Activated naive CD8-positive, alpha-beta T cell treated with anti-CD3 and anti-CD28 coated beads, Interleukin-2, amount 50 U/mL, for 24 hours (primary cell): ENCODE data around the gene LRRC32.

ENCODE experiments used
- ATAC-seq: fragments of 150-1000 bp; cut with Tn5 transposase; one replicate; pipeline ENCODE4 v1.10.0; 2021
- DNase-seq: peaks from one replicate; pipeline ENCODE4 v3.0.0; 2021
- H3K27ac Mint-ChIP-seq: one replicate; pipeline ENCODE4 v1.8.0; 2021; ENCODE audit warnings: mild to moderate bottlenecking, mixed read lengths
- H3K27me3 Mint-ChIP-seq: one replicate; pipeline ENCODE4 v1.8.0; 2021; ENCODE audit warnings: mixed read lengths
- H3K36me3 Mint-ChIP-seq: one replicate; pipeline ENCODE4 v1.8.0; 2021; ENCODE audit warnings: low read depth, mixed read lengths
- H3K4me1 Mint-ChIP-seq: one replicate; pipeline ENCODE4 v1.8.0; 2021; ENCODE audit warnings: mixed read lengths
- H3K4me3 Mint-ChIP-seq: one replicate; pipeline ENCODE4 v1.8.0; 2021; ENCODE audit warnings: mild to moderate bottlenecking, moderate library complexity, mixed read lengths
- H3K9me3 Mint-ChIP-seq: one replicate; pipeline ENCODE4 v1.8.0; 2021; ENCODE audit warnings: mixed read lengths

LRRC32 gene

GRCh38 chr11:76704171-76704948 is 33.8 kb upstream of the LRRC32 start:
- Mint-ChIP-seq H3K27me3 (peaks cover 2% of the 10 kb centered on the region), H3K9me3 (peaks cover 9% of the 10 kb centered on the region), H3K36me3 (no peaks in the 10 kb centered on the region), H3K4me1 (peaks cover 12% of the 10 kb centered on the region), H3K4me3 (no peak overlapping the region), H3K27ac (no peak overlapping the region)
- no peak for DNase-seq
- no peak for ATAC-seq

DNA sequence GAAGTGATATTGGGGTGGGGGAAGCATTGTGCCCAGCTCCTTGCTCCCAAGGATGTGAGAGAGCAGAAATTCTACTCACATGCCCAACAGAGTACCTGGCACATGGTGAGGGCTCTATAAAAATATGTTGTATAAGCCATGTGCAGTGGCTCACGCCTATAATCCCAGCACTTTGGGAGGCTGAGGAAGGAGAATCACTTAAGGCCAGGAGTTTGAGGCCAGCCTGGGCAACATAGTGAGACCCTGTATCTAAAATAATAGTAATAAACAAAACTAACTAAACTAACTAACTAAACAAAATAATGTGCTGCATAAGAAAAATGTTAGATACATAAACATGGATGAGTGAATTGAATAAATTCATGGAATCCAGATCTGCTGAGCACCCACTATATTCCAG is 33.2 kb upstream of the LRRC32 start:
- Mint-ChIP-seq H3K36me3 (no peaks in the 10 kb centered on the region), H3K4me1 (peaks cover 12% of the 10 kb centered on the region), H3K27me3 (peaks cover 2% of the 10 kb centered on the region), H3K4me3 (no peak overlapping the region), H3K27ac (no peak overlapping the region), H3K9me3 (peaks cover 9% of the 10 kb centered on the region)
- no peak for ATAC-seq
- DNase-seq, result no peak

- H3K9me3 Mint-ChIP-seq, result peaks cover 9% of the 10 kb centered on the region
- H3K36me3 Mint-ChIP-seq, result no peaks in the 10 kb centered on the region
- DNase-seq (no peak), ATAC-seq (no peak)
- peaks cover 8% of the 10 kb centered on the region for H3K27me3 Mint-ChIP-seq
- no peak overlapping the region for H3K27ac Mint-ChIP-seq
- peaks cover 12% of the 10 kb centered on the region for H3K4me1 Mint-ChIP-seq
- H3K4me3 Mint-ChIP-seq, result no peak overlapping the region
Observed at GRCh38 chr11:76702336-76703128, 32.0 kb upstream of the LRRC32 start.

- H3K36me3 Mint-ChIP-seq, result no peaks in the 10 kb centered on the region
- H3K27ac Mint-ChIP-seq, result no peak overlapping the region
- peaks cover 12% of the 10 kb centered on the region for H3K4me1 Mint-ChIP-seq
- peaks cover 8% of the 10 kb centered on the region for H3K27me3 Mint-ChIP-seq
- H3K9me3 Mint-ChIP-seq, result peaks cover 9% of the 10 kb centered on the region
- H3K4me3 Mint-ChIP-seq, result no peak overlapping the region
- ATAC-seq (no peak), DNase-seq (no peak)
Observed at GRCh38 chr11:76701294-76702040, 30.9 kb upstream of the LRRC32 start.

DNA sequence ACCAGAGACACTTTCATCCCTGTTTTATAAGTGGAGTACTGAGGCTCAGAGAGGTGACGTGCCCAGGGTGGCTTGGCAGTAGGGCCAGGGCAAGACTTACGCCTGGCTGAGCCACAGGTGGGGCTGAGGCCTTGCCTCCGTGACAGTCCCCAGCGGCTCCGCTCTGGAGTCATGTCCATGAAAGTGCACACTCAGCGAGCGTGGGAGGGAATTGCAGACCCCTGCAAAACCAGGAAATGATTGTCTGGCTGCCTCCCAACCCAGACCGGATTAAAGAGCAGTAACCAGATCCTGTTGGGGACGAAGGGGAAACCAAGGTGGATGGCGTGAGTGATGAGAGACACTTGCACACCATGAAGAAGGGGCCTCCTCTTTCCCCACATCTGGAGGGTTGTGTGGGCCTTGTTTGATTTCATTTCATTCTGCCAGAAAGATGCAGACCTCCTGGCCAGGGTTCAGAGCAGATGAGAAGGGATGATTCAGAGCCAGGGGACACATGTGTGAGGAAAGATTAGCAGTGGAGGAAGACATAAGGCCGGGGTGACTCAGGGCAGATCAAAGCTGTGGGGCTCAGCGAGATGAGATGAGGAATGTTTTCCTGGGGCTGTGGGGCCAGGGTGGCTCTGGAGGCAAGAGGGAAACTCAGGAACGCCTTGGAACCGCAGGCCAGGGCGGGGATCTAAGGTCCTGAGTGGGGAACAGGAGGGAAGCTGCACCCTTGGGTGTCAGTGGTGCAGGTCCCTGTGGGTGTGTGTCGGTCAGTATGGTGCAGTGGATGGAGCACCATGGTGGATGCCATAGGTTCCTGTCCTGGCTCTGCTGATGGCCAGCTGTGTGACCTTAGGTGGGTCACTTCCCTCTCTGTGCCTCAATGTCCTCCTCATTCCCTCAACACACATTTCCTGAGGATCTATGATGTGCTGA is 29.9 kb upstream of the LRRC32 start:
- ATAC-seq (peak; percentile 84), DNase-seq (no peak)
- H3K36me3 Mint-ChIP-seq, result no peaks in the 10 kb centered on the region
- peak overlapping the region; percentile 26 for H3K27ac Mint-ChIP-seq
- H3K27me3 Mint-ChIP-seq, result peaks cover 9% of the 10 kb centered on the region
- H3K4me3 Mint-ChIP-seq, result no peak overlapping the region
- H3K4me1 Mint-ChIP-seq, result peaks cover 17% of the 10 kb centered on the region
- H3K9me3 Mint-ChIP-seq, result peaks cover 8% of the 10 kb centered on the region

- Mint-ChIP-seq H3K27me3 (peaks cover 9% of the 10 kb centered on the region), H3K27ac (no peak overlapping the region), H3K36me3 (no peaks in the 10 kb centered on the region), H3K4me1 (peaks cover 20% of the 10 kb centered on the region), H3K9me3 (peaks cover 2% of the 10 kb centered on the region), H3K4me3 (no peak overlapping the region)
- DNase-seq (no peak), ATAC-seq (peak; percentile 37)
Observed at GRCh38 chr11:76699451-76700091, 29.0 kb upstream of the LRRC32 start.

GRCh38 chr11:76698321-76699043 is 27.9 kb upstream of the LRRC32 start:
- no peak overlapping the region for H3K27ac Mint-ChIP-seq
- no peaks in the 10 kb centered on the region for H3K36me3 Mint-ChIP-seq
- peaks cover 20% of the 10 kb centered on the region for H3K4me1 Mint-ChIP-seq
- peaks cover 9% of the 10 kb centered on the region for H3K27me3 Mint-ChIP-seq
- ATAC-seq (no peak), DNase-seq (no peak)
- no peaks in the 10 kb centered on the region for H3K9me3 Mint-ChIP-seq
- no peak overlapping the region for H3K4me3 Mint-ChIP-seq

DNA sequence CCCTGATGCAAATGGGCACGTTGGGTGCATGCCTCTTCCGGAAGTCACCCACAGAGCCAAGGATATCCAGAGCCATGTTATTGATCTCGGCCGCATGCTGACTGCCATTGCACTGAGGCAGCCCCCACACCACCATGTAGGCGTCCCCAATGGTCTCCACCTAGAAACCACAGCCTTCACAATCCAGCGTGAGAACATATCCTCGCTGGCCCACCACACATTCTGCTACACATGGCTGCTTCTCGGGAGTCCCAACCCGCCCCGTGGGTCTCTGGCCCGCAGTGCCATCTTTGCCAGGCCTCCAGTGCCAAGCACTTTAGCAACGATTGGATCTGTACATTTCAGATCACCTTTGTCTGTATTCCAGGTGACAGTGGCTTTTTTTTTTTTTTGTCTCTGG is 26.2 kb upstream of the LRRC32 start:
- H3K27me3 Mint-ChIP-seq, result peaks cover 9% of the 10 kb centered on the region
- H3K4me1 Mint-ChIP-seq, result peaks cover 20% of the 10 kb centered on the region
- no peak for DNase-seq
- no peak overlapping the region for H3K4me3 Mint-ChIP-seq
- H3K9me3 Mint-ChIP-seq, result no peaks in the 10 kb centered on the region
- H3K27ac Mint-ChIP-seq, result no peak overlapping the region
- H3K36me3 Mint-ChIP-seq, result no peaks in the 10 kb centered on the region
- ATAC-seq, result no peak

DNA sequence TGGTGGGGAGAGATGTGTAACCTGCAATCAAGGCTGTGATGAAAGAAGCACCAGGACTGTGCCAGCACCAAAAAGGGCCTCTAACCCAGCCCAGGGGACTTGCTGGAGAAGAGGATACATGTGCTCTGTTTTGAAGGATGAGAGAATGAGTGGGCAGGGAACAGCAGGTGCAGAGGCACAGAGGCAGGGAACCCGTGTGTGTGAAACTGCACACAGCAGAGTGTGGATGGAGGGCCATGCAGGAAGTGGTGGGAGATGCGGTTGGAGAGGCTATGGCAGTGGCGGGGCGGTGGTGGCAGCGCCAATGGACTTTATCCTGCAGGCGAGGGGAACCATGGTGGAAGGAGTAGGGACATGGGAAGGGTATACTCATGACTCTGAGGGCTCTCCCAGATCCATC is 25.2 kb upstream of the LRRC32 start:
- Mint-ChIP-seq H3K4me3 (no peak overlapping the region), H3K27ac (no peak overlapping the region), H3K27me3 (peaks cover 9% of the 10 kb centered on the region), H3K36me3 (no peaks in the 10 kb centered on the region), H3K4me1 (peaks cover 20% of the 10 kb centered on the region), H3K9me3 (no peaks in the 10 kb centered on the region)
- DNase-seq, result no peak
- no peak for ATAC-seq

DNA sequence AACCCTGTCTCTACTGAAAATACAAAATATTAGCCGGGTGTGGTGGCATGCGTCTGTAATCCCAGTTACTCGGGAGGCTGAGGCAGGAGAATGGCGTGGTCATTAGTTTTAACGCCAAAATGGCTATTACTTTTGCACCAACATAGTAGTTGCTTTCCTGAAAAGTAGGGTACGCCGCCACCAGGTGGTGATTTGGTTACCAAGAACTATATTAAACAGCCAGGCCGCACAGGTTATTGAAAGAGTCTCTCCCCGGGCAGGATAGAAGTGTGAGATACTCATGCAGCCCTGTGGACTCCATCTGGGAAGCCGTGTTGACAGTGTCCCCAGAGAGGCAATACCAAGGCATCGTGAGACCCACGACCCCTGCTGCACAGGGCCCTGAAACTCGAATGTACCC is 24.6 kb upstream of the LRRC32 start:
- no peak overlapping the region for H3K27ac Mint-ChIP-seq
- no peak for ATAC-seq
- peaks cover 15% of the 10 kb centered on the region for H3K4me1 Mint-ChIP-seq
- peaks cover 9% of the 10 kb centered on the region for H3K27me3 Mint-ChIP-seq
- no peaks in the 10 kb centered on the region for H3K9me3 Mint-ChIP-seq
- no peaks in the 10 kb centered on the region for H3K36me3 Mint-ChIP-seq
- no peak overlapping the region for H3K4me3 Mint-ChIP-seq
- no peak for DNase-seq

- Mint-ChIP-seq H3K36me3 (no peaks in the 10 kb centered on the region), H3K9me3 (no peaks in the 10 kb centered on the region), H3K27ac (no peak overlapping the region), H3K4me1 (peaks cover 10% of the 10 kb centered on the region), H3K27me3 (peaks cover 9% of the 10 kb centered on the region), H3K4me3 (no peak overlapping the region)
- ATAC-seq (no peak), DNase-seq (no peak)
Observed at GRCh38 chr11:76694664-76695063, 24.1 kb upstream of the LRRC32 start.

GRCh38 chr11:76693806-76694205 is 23.3 kb upstream of the LRRC32 start:
- ATAC-seq, result no peak
- no peak for DNase-seq
- peaks cover 10% of the 10 kb centered on the region for H3K27me3 Mint-ChIP-seq

DNA sequence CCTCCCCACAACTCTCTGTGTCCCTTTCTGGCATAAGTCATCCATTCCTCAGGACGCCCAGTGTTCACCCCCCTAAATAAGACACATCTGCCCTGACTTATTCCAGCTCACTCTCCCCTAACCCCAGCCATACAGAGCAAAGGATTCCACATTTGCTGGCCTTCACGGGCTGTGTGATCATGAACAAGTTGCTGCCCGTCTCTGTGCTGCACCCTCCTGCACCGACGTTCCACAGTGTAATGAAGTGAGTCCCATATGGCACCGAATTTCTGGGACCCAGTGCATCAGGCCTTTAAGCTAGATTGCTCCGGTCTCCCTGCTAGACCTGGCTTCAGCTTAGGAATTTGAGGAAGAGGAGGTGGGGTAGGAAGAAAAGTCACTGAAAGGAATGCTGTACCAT is 22.4 kb upstream of the LRRC32 start:
- Mint-ChIP-seq H3K4me3 (no peak overlapping the region), H3K36me3 (no peaks in the 10 kb centered on the region), H3K27ac (no peak overlapping the region), H3K4me1 (peaks cover 9% of the 10 kb centered on the region), H3K27me3 (peaks cover 6% of the 10 kb centered on the region), H3K9me3 (no peaks in the 10 kb centered on the region)
- no peak for ATAC-seq
- DNase-seq, result no peak

More at GRCh38 chr11:76693806-76694205, 23.3 kb upstream of the LRRC32 start:
- no peaks in the 10 kb centered on the region for H3K9me3 Mint-ChIP-seq
- no peak overlapping the region for H3K4me3 Mint-ChIP-seq
- peaks cover 9% of the 10 kb centered on the region for H3K4me1 Mint-ChIP-seq
- H3K36me3 Mint-ChIP-seq, result no peaks in the 10 kb centered on the region
- no peak overlapping the region for H3K27ac Mint-ChIP-seq
